Tibial nerve (tissue), 4 donors: ENCODE measurements around the gene PPT1. TPM values are rescaled to one million over a fixed set of nuclear protein-coding genes. Genes with fewer than 3 reads are reported as not detected.

Source experiments
- DNase-seq, 2 donors: peaks; one replicate each; pipeline ENCODE4 v3.0.0-alpha.2; 2019; ENCODE audit warnings: low spot score in 2 of 2
- H3K27ac ChIP-seq, 4 donors: fragments of 200-600 bp; sonication (generic) in 3 of 4; one replicate each; pipeline ENCODE4 v1.5.1; 2017 to 2019; ENCODE audit warnings: mild to moderate bottlenecking in 1 of 4
- H3K27me3 ChIP-seq, 2 donors: fragments of 200-600 bp; sonication (generic) in 1 of 2; one replicate each; pipeline versions ENCODE4 v1.5.1 to v1.6.0; 2017 to 2019
- H3K36me3 ChIP-seq, 3 donors: fragments of 200-600 bp; sonication (generic); one replicate each; pipeline ENCODE4 v1.5.1; 2018 to 2019
- H3K4me1 ChIP-seq, 4 donors: fragments of 200-600 bp; sonication (generic) in 3 of 4; one replicate each; pipeline ENCODE4 v1.5.1; 2017 to 2019
- H3K4me3 ChIP-seq, 4 donors: fragments of 200-600 bp; sonication (generic) in 3 of 4; one replicate each; pipeline ENCODE4 v1.5.1; 2017 to 2019; ENCODE audit warnings: mild to moderate bottlenecking in 1 of 4, moderate library complexity in 1 of 4
- H3K9me3 ChIP-seq, 4 donors: fragments of 200-600 bp; sonication (generic) in 3 of 4; one replicate each; pipeline ENCODE4 v1.5.1; 2017 to 2019
- CTCF ChIP-seq, 5 experiments: fragments of 200-600 bp in 3 of 5; fragments of 450-650 bp in 2 of 5; sonication (generic) in 3 of 5; IDR thresholded peaks; one replicate each; pipeline ENCODE4 v1.5.1; 2016 to 2019; ENCODE audit warnings: antibody characterized with exemption in 5 of 5, mild to moderate bottlenecking in 3 of 5, moderate library complexity in 2 of 5
- EP300 ChIP-seq, 2 donors: sonication (generic); formaldehyde crosslinking; IDR thresholded peaks; one replicate each; pipeline ENCODE4 v1.6.1; 2017; ENCODE audit warnings: antibody characterized with exemption in 2 of 2, mild to moderate bottlenecking in 1 of 2
- POLR2A ChIP-seq, 2 donors: fragments of 450-650 bp; IDR thresholded peaks; one replicate each; pipeline ENCODE4 v1.6.1; 2017; ENCODE audit warnings: antibody characterized with exemption in 2 of 2, mild to moderate bottlenecking in 2 of 2, moderate library complexity in 2 of 2
- WGBS, 2 donors: methylation state at CpG; one replicate each; pipeline ENCODE4 v1.1.5; 2018; 5-methylcytosine and 5-hydroxymethylcytosine counted together
- total RNA-seq, 4 donors: library from RNA; depleted of rRNA; stranded (reverse); fragments of >200 nt; gene quantifications; one replicate each; pipeline ENCODE4 v1.1.0, GENCODE V29; 2016

Gene PPT1
- total RNA-seq, 4 donors from 2014 or later = 52.8 to 88.5 (median 58.7) TPM

GRCh38 chr1:40133312-40133665 is 36.2 kb upstream of the PPT1 start:
- DNase-seq = no peak
- Histone ChIP-seq H3K27me3 (peaks cover 0 to 28% of the 10 kb centered on the region in 2 donors), H3K4me3 (peak overlapping the region in 2 of 4 donors; percentile 1 to 23), H3K9me3 (peaks cover 0 to 8% (median 0%) of the 10 kb centered on the region in 4 donors), H3K27ac (no peak overlapping the region), H3K36me3 (no peaks in the 10 kb centered on the region), H3K4me1 (peaks cover 0 to 3% (median 0%) of the 10 kb centered on the region in 4 donors)
- TF ChIP-seq POLR2A (IDR thresholded peaks at IDR 0.05) (no peak), EP300 (IDR thresholded peaks at IDR 0.05) (no peak), CTCF (IDR thresholded peaks at IDR 0.05) (no peak)
- 67 to 82% methylated on average over 20 to 21 of the region's 21 CpGs for WGBS, 2 donors

GRCh38 chr1:40132383-40133311 is 35.6 kb upstream of the PPT1 start:
- no peak for TF ChIP-seq CTCF (IDR thresholded peaks at IDR 0.05)
- no peak for TF ChIP-seq EP300 (IDR thresholded peaks at IDR 0.05)
- TF ChIP-seq POLR2A (IDR thresholded peaks at IDR 0.05) = no peak
- Histone ChIP-seq H3K27ac (no peak overlapping the region), H3K36me3 (no peaks in the 10 kb centered on the region), H3K9me3 (peaks cover 0 to 8% (median 0%) of the 10 kb centered on the region in 4 donors), H3K4me1 (peaks cover 0 to 3% (median 0%) of the 10 kb centered on the region in 4 donors), H3K27me3 (peaks cover 0 to 28% of the 10 kb centered on the region in 2 donors), H3K4me3 (peak overlapping the region in 2 of 4 donors; percentile 1 to 23)
- 20 to 21% methylated on average over 41 to 44 of the region's 44 CpGs for WGBS, 2 donors
- DNase-seq = no peak

GRCh38 chr1:40130892-40131291 is 33.8 kb upstream of the PPT1 start:
- H3K4me3 ChIP-seq = no peak overlapping the region
- H3K4me1 ChIP-seq = peaks cover 0 to 3% (median 0%) of the 10 kb centered on the region in 4 donors
- WGBS, 2 donors = 29 to 31% methylated on average over 2 of the region's 2 CpGs
- H3K27ac ChIP-seq = no peak overlapping the region
- H3K36me3 ChIP-seq = no peaks in the 10 kb centered on the region
- TF ChIP-seq EP300 (IDR thresholded peaks at IDR 0.05) (no peak), POLR2A (IDR thresholded peaks at IDR 0.05) (no peak), CTCF (IDR thresholded peaks at IDR 0.05) (no peak)
- peaks cover 0 to 28% of the 10 kb centered on the region in 2 donors for H3K27me3 ChIP-seq
- no peak for DNase-seq
- H3K9me3 ChIP-seq = peaks cover 0 to 8% (median 0%) of the 10 kb centered on the region in 4 donors

GRCh38 chr1:40122855-40123254 is 25.8 kb upstream of the PPT1 start:
- H3K36me3 ChIP-seq = no peaks in the 10 kb centered on the region
- H3K27ac ChIP-seq = no peak overlapping the region
- no peak overlapping the region for H3K4me3 ChIP-seq
- DNase-seq = no peak
- no peaks in the 10 kb centered on the region for H3K9me3 ChIP-seq
- no peaks in the 10 kb centered on the region for H3K4me1 ChIP-seq
- H3K27me3 ChIP-seq = peaks cover 0 to 1% of the 10 kb centered on the region in 2 donors
- TF ChIP-seq CTCF (IDR thresholded peaks at IDR 0.05) (no peak), POLR2A (IDR thresholded peaks at IDR 0.05) (no peak), EP300 (IDR thresholded peaks at IDR 0.05) (no peak)

GRCh38 chr1:40120128-40120527 is 23.1 kb upstream of the PPT1 start:
- no peaks in the 10 kb centered on the region for H3K36me3 ChIP-seq
- no peaks in the 10 kb centered on the region for H3K9me3 ChIP-seq
- H3K27me3 ChIP-seq = peaks cover 0 to 5% of the 10 kb centered on the region in 2 donors
- TF ChIP-seq POLR2A (IDR thresholded peaks at IDR 0.05) (no peak), EP300 (IDR thresholded peaks at IDR 0.05) (no peak), CTCF (IDR thresholded peaks at IDR 0.05) (no peak)
- no peak overlapping the region for H3K4me3 ChIP-seq
- H3K27ac ChIP-seq = no peak overlapping the region
- WGBS, 2 donors = 81 to 88% methylated on average over 7 of the region's 7 CpGs
- DNase-seq = no peak
- no peaks in the 10 kb centered on the region for H3K4me1 ChIP-seq
